Measurements from ENCODE around the gene PCNX2.

Gene PCNX2

DNA sequence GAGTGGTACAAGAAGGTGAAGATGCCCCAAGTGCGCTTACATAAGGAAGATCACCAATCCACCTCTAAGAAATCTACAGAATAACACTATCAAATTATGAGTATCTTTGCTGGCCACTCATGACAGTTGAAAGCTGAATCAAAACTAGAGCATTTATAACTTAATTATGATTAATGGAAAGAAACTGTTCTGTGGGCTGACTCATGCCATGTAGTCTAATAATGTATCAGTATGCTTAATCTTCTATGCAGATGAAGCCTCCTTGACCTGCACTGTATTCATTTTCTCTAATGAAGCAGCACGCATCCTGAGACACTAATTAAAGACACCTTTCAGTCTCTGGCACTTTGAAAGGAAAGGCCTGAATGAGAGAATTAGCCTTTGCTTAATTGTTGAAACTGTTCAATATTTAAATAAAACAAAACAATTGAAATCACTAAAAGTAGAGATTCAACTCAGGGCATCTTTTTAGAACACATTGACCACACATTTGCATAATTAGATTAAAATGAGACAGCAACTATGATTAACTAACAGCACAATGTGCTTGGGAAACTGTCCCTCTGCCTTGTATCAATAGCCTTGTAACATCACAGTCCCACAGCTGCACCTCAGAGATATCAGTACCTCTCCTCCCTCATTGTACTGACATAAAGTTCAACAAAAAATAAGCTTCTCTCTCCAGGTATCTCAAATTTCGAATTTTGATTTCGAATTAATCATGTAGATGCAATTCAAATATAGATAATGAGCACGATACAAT is 239.5 kb downstream of the PCNX2 start:
- no peak for DNase-seq

DNA sequence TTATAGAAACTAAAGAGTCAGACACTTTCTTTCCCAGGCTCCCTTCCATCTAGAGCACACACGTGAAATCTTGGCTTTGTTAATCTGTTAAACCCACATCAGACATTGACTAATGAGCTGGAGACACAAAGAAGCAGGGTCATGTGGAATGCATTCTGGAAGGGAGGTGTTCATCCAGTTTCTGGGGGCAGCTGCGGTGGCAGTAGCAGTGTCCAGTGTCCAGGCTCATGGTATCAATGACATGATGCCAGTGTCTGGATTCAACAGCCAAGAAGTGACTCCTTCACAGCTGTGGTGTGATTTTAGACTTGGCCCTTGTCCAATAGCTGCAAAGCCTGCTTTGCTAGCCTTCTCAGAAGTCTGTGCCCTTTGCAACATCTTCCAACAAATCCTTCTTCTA is 249.9 kb downstream of the PCNX2 start:
- no peak for DNase-seq

- no peak for DNase-seq
Measured at GRCh38 chr1:233042834-233043233, 252.7 kb downstream of the PCNX2 start.

- no peak for DNase-seq
Measured at GRCh38 chr1:233040494-233040893, 255.0 kb downstream of the PCNX2 start.

DNA sequence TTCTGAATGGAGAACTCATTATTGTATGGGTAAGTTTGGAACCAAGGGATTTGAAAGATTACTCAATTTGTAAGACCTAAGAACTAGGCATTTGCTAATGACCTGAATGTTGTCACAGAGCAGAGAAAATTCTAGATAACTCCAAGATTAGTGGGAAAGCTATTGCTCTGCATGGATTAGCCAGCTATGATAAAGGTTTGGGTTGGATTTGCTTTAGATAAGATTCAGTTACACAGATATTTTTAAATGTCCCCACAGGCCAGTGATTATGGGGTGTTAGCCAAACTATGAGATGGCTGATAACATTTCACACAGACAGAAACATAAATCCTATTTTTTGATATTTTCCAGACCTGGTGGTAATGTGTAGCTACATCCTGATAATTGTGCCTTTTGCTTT is 256.9 kb downstream of the PCNX2 start:
- no peak for DNase-seq

- DNase-seq, result no peak
Measured at GRCh38 chr1:233037843-233038242, 257.7 kb downstream of the PCNX2 start.

DNA sequence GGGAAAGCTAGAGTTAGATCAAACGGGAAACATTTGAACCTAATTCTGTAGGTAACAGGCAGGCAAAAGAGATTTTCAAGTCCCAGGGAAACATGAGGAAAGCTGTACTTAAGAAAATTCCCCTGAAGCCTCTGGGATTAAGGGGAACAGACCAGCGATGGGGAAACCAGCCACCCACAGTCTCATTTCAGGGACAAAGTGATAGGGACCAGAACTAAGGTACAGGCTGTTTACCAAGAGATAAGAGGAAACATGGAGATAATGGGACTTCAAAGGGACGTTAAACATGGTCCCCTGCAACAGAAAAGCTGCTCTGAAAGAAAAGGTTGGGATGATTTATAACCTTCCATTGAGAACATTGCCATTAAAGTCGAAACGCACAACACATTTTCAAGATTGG is 260.7 kb downstream of the PCNX2 start:
- DNase-seq, result no peak

DNA sequence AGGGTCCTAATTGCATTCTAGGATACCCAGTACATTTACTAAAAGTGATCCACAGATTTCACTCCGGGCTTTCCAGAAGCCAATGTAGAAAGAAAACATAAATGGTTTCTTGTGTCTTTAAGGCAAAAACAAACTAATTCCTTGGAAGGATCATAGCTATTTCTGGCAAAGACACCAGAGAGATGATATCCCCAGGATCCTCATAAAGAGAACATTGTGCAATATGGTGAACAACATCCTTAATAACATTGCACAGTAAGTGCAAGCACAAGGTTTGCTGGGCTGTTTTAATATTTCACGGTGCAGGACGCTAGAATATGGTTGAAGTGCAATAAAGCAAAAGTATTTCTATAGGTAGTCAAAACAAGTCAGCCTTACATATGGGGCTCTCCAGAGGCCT is 262.2 kb downstream of the PCNX2 start:
- DNase-seq, result no peak

GRCh38 chr1:233032916-233033315 is 262.6 kb downstream of the PCNX2 start:
- DNase-seq, result no peak

DNA sequence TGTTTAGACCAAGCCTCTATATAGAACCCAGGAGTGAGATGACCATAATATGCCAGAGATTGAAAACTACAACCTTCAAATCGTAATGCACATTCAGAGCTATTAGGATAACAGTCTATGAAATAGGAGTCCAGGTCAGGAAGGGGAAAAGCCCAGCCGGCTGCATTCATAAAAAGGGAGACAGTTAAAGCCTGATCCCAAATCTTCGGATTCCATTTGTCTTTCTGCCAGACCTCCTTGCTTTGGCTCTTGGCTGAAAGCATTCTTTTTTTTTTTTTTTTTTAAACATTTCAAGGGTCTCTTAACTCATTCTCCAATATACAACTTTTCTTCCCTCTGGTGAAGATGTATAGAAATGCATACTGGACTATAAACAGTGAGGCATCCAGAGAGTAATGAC is 264.0 kb downstream of the PCNX2 start:
- DNase-seq, result no peak

DNA sequence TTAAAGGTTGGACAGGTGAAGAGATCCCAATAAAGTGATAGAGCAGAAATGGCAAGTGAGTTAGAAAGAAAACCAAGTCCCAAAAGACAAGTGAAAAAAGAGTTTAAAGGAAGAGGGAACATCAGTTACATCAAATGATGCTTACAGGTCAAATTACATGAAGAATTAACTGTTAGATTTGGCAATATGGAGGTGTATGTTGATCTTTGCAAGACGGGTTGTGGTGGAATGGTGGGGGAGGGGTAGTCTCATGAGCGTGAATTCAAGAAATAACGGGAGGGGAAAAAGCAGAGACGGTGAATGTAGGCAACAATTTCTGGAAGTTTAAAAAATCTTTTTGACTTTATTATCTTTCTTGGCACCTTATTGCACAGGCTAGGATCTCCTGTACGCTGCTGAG is 268.5 kb downstream of the PCNX2 start:
- DNase-seq, result no peak

GRCh38 chr1:233025567-233025966 is 270.0 kb downstream of the PCNX2 start:
- DNase-seq, result peak; percentile 48

GRCh38 chr1:233025157-233025556 is 270.4 kb downstream of the PCNX2 start:
- DNase-seq, result peak; percentile 71

DNA sequence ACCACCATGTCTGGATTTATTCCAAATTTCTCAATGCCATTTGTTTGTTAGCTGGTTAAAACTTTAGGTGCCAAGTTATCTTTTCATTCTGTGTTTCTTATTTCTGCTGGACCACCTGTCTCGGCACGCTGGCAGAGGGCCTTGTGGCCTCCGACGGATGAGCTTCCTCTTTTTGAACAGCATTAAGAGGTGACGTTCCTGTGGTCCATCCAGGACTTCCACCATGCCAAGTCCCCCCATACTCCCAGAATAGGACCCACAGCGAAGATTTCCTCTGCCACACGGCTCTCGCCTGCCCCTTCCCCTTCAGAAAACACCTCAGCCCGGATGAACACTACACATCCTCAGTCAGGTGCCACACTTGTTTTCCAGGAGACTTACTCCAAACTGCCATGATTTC is 271.3 kb downstream of the PCNX2 start:
- no peak for DNase-seq

GRCh38 chr1:233022246-233022645 is 273.3 kb downstream of the PCNX2 start:
- DNase-seq, result no peak

- no peak for DNase-seq
Measured at GRCh38 chr1:233020426-233020825, 275.1 kb downstream of the PCNX2 start.

- DNase-seq, result no peak
Measured at GRCh38 chr1:233019778-233020325, 275.7 kb downstream of the PCNX2 start.

DNA sequence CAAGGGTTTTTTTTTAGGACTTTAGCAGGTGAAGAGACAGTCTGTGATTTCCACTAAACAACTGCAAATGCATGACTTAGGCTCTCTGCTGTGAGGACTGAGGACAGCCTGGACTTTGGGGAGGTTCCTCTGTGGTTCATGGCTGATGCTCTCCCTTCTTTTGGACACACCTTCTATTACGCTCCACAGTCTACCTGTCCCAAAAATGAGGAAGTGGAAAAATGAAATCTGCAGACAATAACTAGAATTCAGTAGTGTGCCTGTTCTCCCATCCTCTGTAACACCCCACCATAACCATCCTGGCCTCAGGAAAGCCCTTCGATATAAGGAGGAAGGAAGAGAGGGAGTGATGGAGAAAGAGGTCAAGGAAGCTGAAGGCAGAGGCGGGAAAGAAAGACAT is 276.4 kb downstream of the PCNX2 start:
- DNase-seq, result no peak

DNA sequence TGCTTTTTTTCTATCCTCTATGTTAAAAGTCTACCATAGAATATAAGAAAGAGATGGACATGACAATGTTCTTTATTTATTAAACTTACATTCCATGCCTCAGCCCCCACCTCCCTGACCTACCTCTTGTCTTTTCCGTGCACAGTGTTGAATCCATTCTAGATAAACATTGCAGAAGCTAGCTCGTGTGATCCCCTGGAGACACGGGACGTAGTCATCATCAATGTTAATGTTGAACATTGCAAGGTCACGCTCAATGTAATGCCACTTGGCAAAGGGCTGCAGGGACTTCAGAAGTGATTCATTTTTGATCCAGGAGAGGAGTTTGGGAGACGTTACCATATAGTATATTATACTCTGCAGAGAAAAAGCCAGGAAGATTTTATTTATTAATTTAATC is 278.7 kb downstream of the PCNX2 start:
- DNase-seq, result no peak

DNA sequence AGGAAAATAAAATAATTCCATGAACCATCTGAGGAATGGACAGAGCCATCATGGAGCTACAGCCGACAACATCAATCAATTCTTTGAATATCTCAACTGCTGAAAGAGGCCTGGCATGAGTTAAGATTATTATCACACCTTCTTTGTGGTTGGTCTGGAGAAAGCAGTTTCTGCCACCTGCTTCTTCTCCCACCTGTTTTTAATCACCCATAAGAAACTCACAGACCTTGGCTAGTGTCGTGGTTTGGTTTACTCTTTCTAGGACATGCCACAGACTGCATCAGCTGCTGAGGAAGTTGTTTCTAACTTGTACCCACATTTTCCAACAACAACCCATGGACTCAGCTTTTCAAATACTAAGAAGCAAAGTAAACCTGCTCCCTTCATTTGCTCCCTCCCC is 279.6 kb downstream of the PCNX2 start:
- DNase-seq, result no peak

DNA sequence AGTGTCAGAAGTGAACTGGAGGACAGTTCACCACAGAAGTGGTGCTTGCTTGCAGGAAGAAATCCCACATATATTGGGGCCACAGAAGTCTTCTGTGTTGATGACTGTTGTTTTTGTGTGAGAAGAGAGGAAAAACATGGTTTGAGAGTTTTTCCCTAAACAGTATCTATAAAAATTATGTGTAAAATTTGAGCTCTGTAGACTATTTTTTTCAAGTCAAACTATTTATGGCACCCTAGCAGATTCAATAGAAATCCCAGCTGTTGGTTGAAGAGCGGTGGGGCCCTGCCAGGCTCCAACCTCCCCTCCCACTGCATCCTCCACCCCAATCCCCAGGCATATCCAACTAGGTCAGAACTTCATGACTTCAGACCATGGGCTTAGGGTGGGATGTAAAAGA is 283.5 kb downstream of the PCNX2 start:
- DNase-seq, result no peak

DNA sequence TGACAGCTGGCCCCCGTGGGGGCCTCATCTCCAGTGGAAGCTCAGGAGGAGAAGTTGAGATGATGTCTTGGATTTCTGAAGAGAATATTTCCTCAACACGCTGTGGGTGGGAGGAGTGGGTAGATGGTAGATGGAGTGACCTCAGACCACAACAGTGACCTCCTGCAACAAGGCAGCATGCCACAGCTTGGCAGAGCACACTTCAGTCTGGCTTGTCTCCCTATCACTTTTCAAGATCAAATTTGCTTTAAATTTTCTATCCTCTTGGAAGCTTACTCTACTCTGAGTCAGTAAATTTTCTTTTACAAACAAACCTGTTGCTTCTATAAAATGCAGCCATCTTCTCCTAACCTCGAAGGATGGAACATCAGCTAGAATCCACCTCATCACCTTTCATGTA is 285.4 kb downstream of the PCNX2 start:
- no peak for DNase-seq

DNA sequence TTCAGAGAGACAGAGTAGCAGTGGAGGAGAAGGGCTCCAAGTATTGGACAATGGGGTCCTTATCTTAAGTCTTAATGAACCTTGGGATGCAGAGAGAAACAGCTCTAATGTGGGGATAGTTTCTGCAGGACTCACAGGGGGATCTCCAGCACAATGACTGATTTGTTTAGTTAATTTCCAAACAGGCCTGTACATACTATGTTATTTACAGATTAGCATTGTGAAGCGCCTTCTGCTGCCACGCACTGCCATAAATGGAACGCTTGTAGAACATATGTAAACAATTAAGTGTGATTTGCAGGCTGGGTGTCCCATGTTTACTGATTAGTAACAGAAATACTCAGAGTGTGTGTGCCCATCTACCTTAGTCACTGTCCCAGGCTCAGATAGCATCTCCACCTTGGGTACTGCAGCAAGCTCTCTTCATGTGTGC is 289.0 kb downstream of the PCNX2 start:
- DNase-seq, result no peak

DNA sequence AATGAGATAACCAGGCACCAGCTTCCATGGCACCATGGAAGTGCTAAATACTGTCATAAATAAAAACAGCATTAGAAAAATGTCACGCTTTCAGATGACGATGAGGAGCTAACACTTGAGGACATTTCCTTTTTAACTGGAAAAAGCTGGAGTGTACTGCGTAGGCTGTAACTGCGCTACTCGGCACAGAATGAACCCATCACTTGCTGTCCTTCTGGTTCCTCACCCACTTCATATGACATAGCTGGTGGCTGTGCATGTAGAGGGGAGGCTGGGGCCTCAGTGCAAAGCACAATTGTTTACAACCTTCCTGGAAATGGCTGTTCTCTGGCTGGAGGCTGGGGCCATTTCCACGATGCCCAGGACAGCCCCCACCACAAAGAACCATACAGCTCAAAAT is 289.4 kb downstream of the PCNX2 start:
- no peak for DNase-seq

GRCh38 chr1:233005703-233006102 is 289.8 kb downstream of the PCNX2 start:
- peak; percentile 28 for DNase-seq

Data from NCI-H510A (cell line).